Ishikawa (cell line): ENCODE measurements around the gene PREX1.

ENCODE experiments used
- CEBPB ChIP-seq: IDR thresholded peaks from 2 replicates; pipeline ENCODE4 v1.6.1; 2012
- CREB1 ChIP-seq: IDR thresholded peaks from 2 replicates; pipeline ENCODE4 v1.6.1; 2012; ENCODE audit warnings: low read depth
- EP300 ChIP-seq: IDR thresholded peaks from 2 replicates; pipeline ENCODE4 v1.6.1; 2012; ENCODE audit warnings: borderline replicate concordance
- NFIC ChIP-seq: IDR thresholded peaks from 2 replicates; pipeline ENCODE4 v1.6.1; 2012
- RAD21 ChIP-seq: IDR thresholded peaks from 2 replicates; pipeline ENCODE4 v1.6.1; 2012; ENCODE audit warnings: low read depth
- YY1 ChIP-seq: IDR thresholded peaks from 2 replicates; pipeline ENCODE4 v1.6.1; 2012; ENCODE audit warnings: low read depth
- TF ChIP-seq, protein P1 (sequence below): IDR thresholded peaks from 2 replicates; pipeline ENCODE4 v1.6.1; 2012; ENCODE audit warnings: low read depth, mild to moderate bottlenecking

- TF ChIP-seq EP300 (no peak), YY1 (no peak), CEBPB (no peak), NFIC (no peak), CREB1 (no peak), RAD21 (no peak)
- TF ChIP-seq, protein P1, sequence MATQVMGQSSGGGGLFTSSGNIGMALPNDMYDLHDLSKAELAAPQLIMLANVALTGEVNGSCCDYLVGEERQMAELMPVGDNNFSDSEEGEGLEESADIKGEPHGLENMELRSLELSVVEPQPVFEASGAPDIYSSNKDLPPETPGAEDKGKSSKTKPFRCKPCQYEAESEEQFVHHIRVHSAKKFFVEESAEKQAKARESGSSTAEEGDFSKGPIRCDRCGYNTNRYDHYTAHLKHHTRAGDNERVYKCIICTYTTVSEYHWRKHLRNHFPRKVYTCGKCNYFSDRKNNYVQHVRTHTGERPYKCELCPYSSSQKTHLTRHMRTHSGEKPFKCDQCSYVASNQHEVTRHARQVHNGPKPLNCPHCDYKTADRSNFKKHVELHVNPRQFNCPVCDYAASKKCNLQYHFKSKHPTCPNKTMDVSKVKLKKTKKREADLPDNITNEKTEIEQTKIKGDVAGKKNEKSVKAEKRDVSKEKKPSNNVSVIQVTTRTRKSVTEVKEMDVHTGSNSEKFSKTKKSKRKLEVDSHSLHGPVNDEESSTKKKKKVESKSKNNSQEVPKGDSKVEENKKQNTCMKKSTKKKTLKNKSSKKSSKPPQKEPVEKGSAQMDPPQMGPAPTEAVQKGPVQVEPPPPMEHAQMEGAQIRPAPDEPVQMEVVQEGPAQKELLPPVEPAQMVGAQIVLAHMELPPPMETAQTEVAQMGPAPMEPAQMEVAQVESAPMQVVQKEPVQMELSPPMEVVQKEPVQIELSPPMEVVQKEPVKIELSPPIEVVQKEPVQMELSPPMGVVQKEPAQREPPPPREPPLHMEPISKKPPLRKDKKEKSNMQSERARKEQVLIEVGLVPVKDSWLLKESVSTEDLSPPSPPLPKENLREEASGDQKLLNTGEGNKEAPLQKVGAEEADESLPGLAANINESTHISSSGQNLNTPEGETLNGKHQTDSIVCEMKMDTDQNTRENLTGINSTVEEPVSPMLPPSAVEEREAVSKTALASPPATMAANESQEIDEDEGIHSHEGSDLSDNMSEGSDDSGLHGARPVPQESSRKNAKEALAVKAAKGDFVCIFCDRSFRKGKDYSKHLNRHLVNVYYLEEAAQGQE: no peak
Observed at GRCh38 chr20:48649868-48650267, 177.9 kb downstream of the PREX1 start.
